Naive thymus-derived CD8-positive, alpha-beta T cell (primary cell): ENCODE measurements around the gene LRRC63. TPM values are rescaled to one million over a fixed set of nuclear protein-coding genes. Genes with fewer than 3 reads are reported as not detected.

Source experiments
- ATAC-seq, 2 donors: fragments of 150-1000 bp; cut with Tn5 transposase in 1 of 2; sonication (Bioruptor Pico), chemical (Tn5 transposase) in 1 of 2; 1 replicate in 1 of 2; 2 replicates in 1 of 2; pipeline ENCODE4 v1.10.0; 2021; ENCODE audit warnings: mild to moderate bottlenecking in 2 of 2, moderate library complexity in 2 of 2
- POLR2A ChIA-PET: fragments of 350-600 bp; sonication (Branson Sonifier 250); formaldehyde crosslinking; loops from one replicate; lab custom pipeline; 2021; ENCODE audit warnings: antibody characterized with exemption; lab: Charles Lee
- DNase-seq, 10 donors: peaks; one replicate each; pipeline versions ENCODE4 v3.0.0 to v3.0.0-alpha.2; 2020 to 2022
- H3K27ac Mint-ChIP-seq, 10 donors: one replicate each; pipeline ENCODE4 v1.8.0; 2020 to 2022; ENCODE audit warnings: mild to moderate bottlenecking in 10 of 10, mixed read lengths in 10 of 10, moderate library complexity in 4 of 10, inconsistent platforms in 1 of 10
- H3K27me3 Mint-ChIP-seq, 5 donors: one replicate each; pipeline ENCODE4 v1.8.0; 2021 to 2022; ENCODE audit warnings: mixed read lengths in 5 of 5
- H3K36me3 Mint-ChIP-seq, 3 donors: one replicate each; pipeline ENCODE4 v1.8.0; 2020 to 2022; ENCODE audit warnings: mixed read lengths in 3 of 3, mild to moderate bottlenecking in 2 of 3, inconsistent platforms in 1 of 3
- H3K4me1 Mint-ChIP-seq, 4 donors: one replicate each; pipeline ENCODE4 v1.8.0; 2021 to 2022; ENCODE audit warnings: mixed read lengths in 4 of 4
- H3K4me3 Mint-ChIP-seq, 10 donors: one replicate each; pipeline ENCODE4 v1.8.0; 2020 to 2022; ENCODE audit warnings: mild to moderate bottlenecking in 10 of 10, mixed read lengths in 10 of 10, moderate library complexity in 6 of 10, inconsistent platforms in 1 of 10
- H3K9me3 Mint-ChIP-seq, 9 donors: one replicate each; pipeline ENCODE4 v1.8.0; 2020 to 2022; ENCODE audit warnings: mixed read lengths in 9 of 9, mild to moderate bottlenecking in 3 of 9, inconsistent platforms in 1 of 9, moderate library complexity in 1 of 9
- polyA plus RNA-seq, 3 donors: library from polyadenylated mRNA; unstranded; fragments of 300-500 nt; fragmentation: Illumina TruSeq; gene quantifications; one replicate each; pipeline ENCODE4 v1.2.3, GENCODE V29; 2021
- total RNA-seq, 8 experiments: library from RNA in 2 of 8; stranded (reverse) in 2 of 8; gene quantifications; one replicate each; pipeline ENCODE4 v1.2.3 and lab custom pipeline; 2021 to 2026

Gene LRRC63
- total and polyA plus RNA-seq, 5 experiments from 2014 or later: 0.22 to 0.62 (median 0.37) TPM; not detected in 1

GRCh38 chr13:46296115-46296822 is 84.5 kb downstream of the LRRC63 start:
- peaks cover 0 to 17% (median 4%) of the 10 kb centered on the region in 3 donors for H3K36me3 Mint-ChIP-seq
- DNase-seq: peak in 2 of 10 donors; percentile 52 to 90
- POLR2A ChIA-PET: interaction anchor here (0.7 to 5.9 kb wide), 15 partner anchors 8 to 244 kb away, joined by 3 to 74 read pairs (median 7); partner anchors contain the start of genes LCP1 and ZC3H13
- peak; percentile 68 to 71 for ATAC-seq
- H3K4me1 Mint-ChIP-seq: peaks cover 33 to 65% (median 63%) of the 10 kb centered on the region in 4 donors
- peaks cover 0 to 16% (median 1%) of the 10 kb centered on the region in 9 donors for H3K9me3 Mint-ChIP-seq
- H3K27ac Mint-ChIP-seq: peak overlapping the region; percentile 85 to 98 (median 96)
- no peaks in the 10 kb centered on the region for H3K27me3 Mint-ChIP-seq
- peak overlapping the region; percentile 40 to 84 (median 72) for H3K4me3 Mint-ChIP-seq

- POLR2A ChIA-PET: interaction anchor here (0.7 to 5.9 kb wide), 8 partner anchors 15 to 244 kb away, joined by 3 to 74 read pairs (median 7); partner anchors contain the start of gene ZC3H13
These were observed 85.2 kb downstream of the LRRC63 start for GRCh38 chr13:46296921-46297320.

GRCh38 chr13:46297361-46297811 is 85.7 kb downstream of the LRRC63 start:
- peak overlapping the region; percentile 85 to 98 (median 96) for H3K27ac Mint-ChIP-seq
- H3K9me3 Mint-ChIP-seq: peaks cover 0 to 26% (median 6%) of the 10 kb centered on the region in 9 donors
- ATAC-seq (no peak), DNase-seq (peak in 1 of 10 donors; percentile 22)
- POLR2A ChIA-PET: interaction anchor here (0.7 to 5.9 kb wide), 4 partner anchors 14 to 114 kb away, joined by 3 to 74 read pairs (median 10); no protein-coding TSS in a partner anchor
- H3K27me3 Mint-ChIP-seq: no peaks in the 10 kb centered on the region
- peak overlapping the region in 9 of 10 donors; percentile 19 to 75 (median 46) for H3K4me3 Mint-ChIP-seq
- H3K4me1 Mint-ChIP-seq: peaks cover 34 to 65% (median 63%) of the 10 kb centered on the region in 4 donors
- H3K36me3 Mint-ChIP-seq: peaks cover 0 to 22% (median 4%) of the 10 kb centered on the region in 3 donors

More at GRCh38 chr13:46296921-46297320, 85.2 kb downstream of the LRRC63 start:
- Mint-ChIP-seq H3K9me3 (peaks cover 0 to 22% (median 3%) of the 10 kb centered on the region in 9 donors), H3K4me3 (peak overlapping the region; percentile 19 to 84 (median 72)), H3K27ac (peak overlapping the region; percentile 85 to 98 (median 96)), H3K27me3 (no peaks in the 10 kb centered on the region), H3K36me3 (peaks cover 0 to 20% (median 4%) of the 10 kb centered on the region in 3 donors), H3K4me1 (peaks cover 34 to 65% (median 63%) of the 10 kb centered on the region in 4 donors)
- ATAC-seq (no peak), DNase-seq (no peak)

GRCh38 chr13:46303742-46304385 is 92.1 kb downstream of the LRRC63 start:
- POLR2A ChIA-PET: interaction anchor here (1.2 to 2.1 kb wide), 2 partner anchors 8 to 17 kb away, joined by 6 to 8 read pairs; no protein-coding TSS in a partner anchor
- peak; percentile 77 to 79 for ATAC-seq
- DNase-seq: peak in 3 of 10 donors; percentile 33 to 44 (median 38)
- H3K4me1 Mint-ChIP-seq: peaks cover 12 to 23% (median 21%) of the 10 kb centered on the region in 4 donors
- peaks cover 0 to 28% (median 8%) of the 10 kb centered on the region in 9 donors for H3K9me3 Mint-ChIP-seq
- no peaks in the 10 kb centered on the region for H3K27me3 Mint-ChIP-seq
- H3K4me3 Mint-ChIP-seq: peak overlapping the region; percentile 34 to 78 (median 66)
- peak overlapping the region; percentile 45 to 87 (median 70) for H3K27ac Mint-ChIP-seq
- H3K36me3 Mint-ChIP-seq: peaks cover 0 to 31% (median 6%) of the 10 kb centered on the region in 3 donors

- no peak for DNase-seq
- H3K27me3 Mint-ChIP-seq: no peaks in the 10 kb centered on the region
- POLR2A ChIA-PET: interaction anchor here (1.2 to 2.1 kb wide), 2 partner anchors 9 to 17 kb away, joined by 6 to 8 read pairs; no protein-coding TSS in a partner anchor
- H3K4me3 Mint-ChIP-seq: peak overlapping the region in 7 of 10 donors; percentile 11 to 62 (median 43)
- H3K9me3 Mint-ChIP-seq: peaks cover 0 to 26% (median 7%) of the 10 kb centered on the region in 9 donors
- H3K4me1 Mint-ChIP-seq: peaks cover 7 to 20% (median 17%) of the 10 kb centered on the region in 4 donors
- ATAC-seq: no peak
- peak overlapping the region in 8 of 10 donors; percentile 59 to 87 (median 80) for H3K27ac Mint-ChIP-seq
- peaks cover 0 to 27% (median 3%) of the 10 kb centered on the region in 3 donors for H3K36me3 Mint-ChIP-seq
These were observed 92.8 kb downstream of the LRRC63 start for GRCh38 chr13:46304546-46304945.

GRCh38 chr13:46307554-46307953 is 95.8 kb downstream of the LRRC63 start:
- POLR2A ChIA-PET: interaction anchor here (0.6 kb wide), 1 partner anchor 278 kb away, joined by 5 read pairs; no protein-coding TSS in a partner anchor
- no peak for DNase-seq
- H3K27me3 Mint-ChIP-seq: no peaks in the 10 kb centered on the region
- peaks cover 7 to 32% (median 10%) of the 10 kb centered on the region in 3 donors for H3K36me3 Mint-ChIP-seq
- peaks cover 0 to 12% (median 5%) of the 10 kb centered on the region in 9 donors for H3K9me3 Mint-ChIP-seq
- peaks cover 7 to 24% (median 19%) of the 10 kb centered on the region in 4 donors for H3K4me1 Mint-ChIP-seq
- ATAC-seq: no peak
- peak overlapping the region in 1 of 10 donors; percentile 45 for H3K27ac Mint-ChIP-seq
- no peak overlapping the region for H3K4me3 Mint-ChIP-seq

- no peak overlapping the region for H3K4me3 Mint-ChIP-seq
- H3K27ac Mint-ChIP-seq: peak overlapping the region in 3 of 10 donors; percentile 0 to 78 (median 14)
- H3K27me3 Mint-ChIP-seq: peaks cover 0 to 1% (median 0%) of the 10 kb centered on the region in 5 donors
- ATAC-seq: no peak
- DNase-seq: no peak
- peaks cover 0 to 14% (median 7%) of the 10 kb centered on the region in 9 donors for H3K9me3 Mint-ChIP-seq
- peaks cover 9 to 19% (median 15%) of the 10 kb centered on the region in 4 donors for H3K4me1 Mint-ChIP-seq
- POLR2A ChIA-PET: no interaction called here
- peaks cover 13 to 33% (median 14%) of the 10 kb centered on the region in 3 donors for H3K36me3 Mint-ChIP-seq
These were observed 98.3 kb downstream of the LRRC63 start for GRCh38 chr13:46310066-46310465.

- Mint-ChIP-seq H3K9me3 (peaks cover 0 to 14% (median 7%) of the 10 kb centered on the region in 9 donors), H3K4me3 (no peak overlapping the region), H3K27me3 (peaks cover 0 to 1% (median 0%) of the 10 kb centered on the region in 5 donors), H3K4me1 (peaks cover 9 to 19% (median 17%) of the 10 kb centered on the region in 4 donors), H3K36me3 (peaks cover 13 to 37% (median 25%) of the 10 kb centered on the region in 3 donors), H3K27ac (no peak overlapping the region)
- POLR2A ChIA-PET: interaction anchor here (0.6 to 1.6 kb wide), 3 partner anchors 13 to 135 kb away, joined by 3 to 7 read pairs (median 3); no protein-coding TSS in a partner anchor
- ATAC-seq (no peak), DNase-seq (no peak)
These were observed 99.5 kb downstream of the LRRC63 start for GRCh38 chr13:46311217-46311616.

GRCh38 chr13:46313024-46313423 is 101.3 kb downstream of the LRRC63 start:
- Mint-ChIP-seq H3K4me3 (peak overlapping the region in 1 of 10 donors; percentile 38), H3K27ac (peak overlapping the region in 5 of 10 donors; percentile 10 to 86 (median 46)), H3K27me3 (peaks cover 0 to 1% (median 0%) of the 10 kb centered on the region in 5 donors), H3K36me3 (peaks cover 13 to 42% (median 30%) of the 10 kb centered on the region in 3 donors), H3K9me3 (peaks cover 0 to 14% (median 7%) of the 10 kb centered on the region in 9 donors), H3K4me1 (peaks cover 16 to 34% (median 29%) of the 10 kb centered on the region in 4 donors)
- ATAC-seq: no peak
- POLR2A ChIA-PET: interaction anchor here (0.6 to 2.3 kb wide), 2 partner anchors 17 to 189 kb away, joined by 3 to 17 read pairs; no protein-coding TSS in a partner anchor
- no peak for DNase-seq

GRCh38 chr13:46313432-46314257 is 101.9 kb downstream of the LRRC63 start:
- Mint-ChIP-seq H3K36me3 (peaks cover 13 to 45% (median 28%) of the 10 kb centered on the region in 3 donors), H3K4me1 (peaks cover 19 to 40% (median 35%) of the 10 kb centered on the region in 4 donors), H3K27ac (peak overlapping the region; percentile 86 to 96 (median 94)), H3K4me3 (peak overlapping the region; percentile 64 to 87 (median 81)), H3K9me3 (peaks cover 0 to 14% (median 7%) of the 10 kb centered on the region in 9 donors), H3K27me3 (peaks cover 0 to 1% (median 0%) of the 10 kb centered on the region in 5 donors)
- ATAC-seq: peak; percentile 51 to 68
- POLR2A ChIA-PET: interaction anchor here (2.3 kb wide), 1 partner anchor 17 kb away, joined by 17 read pairs; no protein-coding TSS in a partner anchor
- DNase-seq: peak in 1 of 10 donors; percentile 29
